Lung (tissue), 12 donors: Measurements from ENCODE around the gene RGS1. TPM values are rescaled to one million over a fixed set of nuclear protein-coding genes. Genes with fewer than 3 reads are reported as not detected.

Experiments used
- ATAC-seq: fragments of 200-7000 bp; cut with Tn5 transposase; one replicate; pipeline ENCODE4 v1.9.1; 2020; ENCODE audit warnings: moderate number of reproducible peaks; ENCODE audit not compliant: insufficient read depth, low FRiP score
- DNase-seq, 3 donors: peaks; one replicate each; pipeline ENCODE4 v3.0.0-alpha.2; 2013 to 2017
- H3K27ac ChIP-seq, 2 donors: one replicate each; pipeline ENCODE4 v1.5.1; 2013; ENCODE audit warnings: mild to moderate bottlenecking in 2 of 2, moderate library complexity in 2 of 2, control low read depth in 1 of 2, inconsistent platforms in 1 of 2, low read depth in 1 of 2, low read length in 1 of 2
- H3K27me3 ChIP-seq, 3 donors: one replicate each; pipeline ENCODE4 v1.5.1; 2013; ENCODE audit warnings: low read length in 2 of 3; ENCODE audit not compliant: control insufficient read depth in 3 of 3, insufficient read depth in 3 of 3
- H3K36me3 ChIP-seq, 4 donors: one replicate each; pipeline ENCODE4 v1.5.1; 2013; ENCODE audit warnings: low read length in 4 of 4, mild to moderate bottlenecking in 1 of 4, moderate library complexity in 1 of 4; ENCODE audit not compliant: control insufficient read depth in 4 of 4, insufficient read depth in 4 of 4
- H3K4me1 ChIP-seq, 5 donors: one replicate each; pipeline ENCODE4 v1.5.1; 2013; ENCODE audit warnings: low read length in 5 of 5, mild to moderate bottlenecking in 2 of 5, moderate library complexity in 1 of 5; ENCODE audit not compliant: control insufficient read depth in 5 of 5, insufficient read depth in 5 of 5
- H3K4me3 ChIP-seq: one replicate; pipeline ENCODE4 v1.5.1; 2013; ENCODE audit warnings: mild to moderate bottlenecking, control low read depth, moderate library complexity
- H3K9ac ChIP-seq, 2 donors: one replicate each; pipeline ENCODE4 v1.5.1; 2013; ENCODE audit warnings: low read length in 2 of 2, control low read depth in 1 of 2; ENCODE audit not compliant: insufficient read depth in 1 of 2
- H3K9me3 ChIP-seq, 4 donors: one replicate each; pipeline ENCODE4 v1.5.1; 2013; ENCODE audit warnings: low read length in 3 of 4, mild to moderate bottlenecking in 1 of 4, moderate library complexity in 1 of 4; ENCODE audit not compliant: control insufficient read depth in 4 of 4, insufficient read depth in 3 of 4
- WGBS, 2 donors: extraction: QIAGEN DNeasy Blood & Tissue Kit; methylation state at CpG; one replicate each; pipeline ENCODE4 v1.1.7; 2013; 5-methylcytosine and 5-hydroxymethylcytosine counted together
- polyA plus RNA-seq, 2 donors: library from polyadenylated mRNA; stranded (reverse); fragments of 200-250 nt; gene quantifications; one replicate each; pipeline ENCODE4 v1.2.1, GENCODE V29; 2013
- total RNA-seq, 2 donors: library from RNA; depleted of rRNA in 1 of 2; stranded (reverse); fragments of >200 nt in 1 of 2; gene quantifications; one replicate each; pipeline ENCODE4 v1.2.1, GENCODE V29; 2014 to 2021
- TF ChIP-seq, protein P1 (sequence below): IDR thresholded peaks from 2 replicates; pipeline ENCODE4 v1.5.1; 2012; ENCODE audit warnings: mild to moderate bottlenecking; ENCODE audit errors: control extremely low read depth, extremely low read depth
- donor health status: control.
- donor health status: control.
- donor health status: Bipolar disorder and iron deficiency.
- donor health status: healthy.
- donor health status: DM: yes; HTN: yes; CAD: no.

The RGS1 gene
- total and polyA plus RNA-seq, 4 donors: 7.3 to 86.6 (median 21.0) TPM

- DNase-seq (peak in 2 of 3 donors; percentile 61 to 81), ATAC-seq (no peak)
- 38 to 63% methylated on average over 1 of the region's 1 CpG for WGBS, 2 donors
- H3K9ac ChIP-seq: no peak overlapping the region
- H3K36me3 ChIP-seq: no peaks in the 10 kb centered on the region
- H3K27ac ChIP-seq: no peak overlapping the region
- H3K27me3 ChIP-seq: no peaks in the 10 kb centered on the region
- H3K4me3 ChIP-seq: no peak overlapping the region
- H3K9me3 ChIP-seq: no peaks in the 10 kb centered on the region
- H3K4me1 ChIP-seq: no peaks in the 10 kb centered on the region
- TF ChIP-seq, protein P1, sequence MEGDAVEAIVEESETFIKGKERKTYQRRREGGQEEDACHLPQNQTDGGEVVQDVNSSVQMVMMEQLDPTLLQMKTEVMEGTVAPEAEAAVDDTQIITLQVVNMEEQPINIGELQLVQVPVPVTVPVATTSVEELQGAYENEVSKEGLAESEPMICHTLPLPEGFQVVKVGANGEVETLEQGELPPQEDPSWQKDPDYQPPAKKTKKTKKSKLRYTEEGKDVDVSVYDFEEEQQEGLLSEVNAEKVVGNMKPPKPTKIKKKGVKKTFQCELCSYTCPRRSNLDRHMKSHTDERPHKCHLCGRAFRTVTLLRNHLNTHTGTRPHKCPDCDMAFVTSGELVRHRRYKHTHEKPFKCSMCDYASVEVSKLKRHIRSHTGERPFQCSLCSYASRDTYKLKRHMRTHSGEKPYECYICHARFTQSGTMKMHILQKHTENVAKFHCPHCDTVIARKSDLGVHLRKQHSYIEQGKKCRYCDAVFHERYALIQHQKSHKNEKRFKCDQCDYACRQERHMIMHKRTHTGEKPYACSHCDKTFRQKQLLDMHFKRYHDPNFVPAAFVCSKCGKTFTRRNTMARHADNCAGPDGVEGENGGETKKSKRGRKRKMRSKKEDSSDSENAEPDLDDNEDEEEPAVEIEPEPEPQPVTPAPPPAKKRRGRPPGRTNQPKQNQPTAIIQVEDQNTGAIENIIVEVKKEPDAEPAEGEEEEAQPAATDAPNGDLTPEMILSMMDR: no peak
Observed at GRCh38 chr1:192584866-192585265, 9.3 kb downstream of the RGS1 start.

DNA sequence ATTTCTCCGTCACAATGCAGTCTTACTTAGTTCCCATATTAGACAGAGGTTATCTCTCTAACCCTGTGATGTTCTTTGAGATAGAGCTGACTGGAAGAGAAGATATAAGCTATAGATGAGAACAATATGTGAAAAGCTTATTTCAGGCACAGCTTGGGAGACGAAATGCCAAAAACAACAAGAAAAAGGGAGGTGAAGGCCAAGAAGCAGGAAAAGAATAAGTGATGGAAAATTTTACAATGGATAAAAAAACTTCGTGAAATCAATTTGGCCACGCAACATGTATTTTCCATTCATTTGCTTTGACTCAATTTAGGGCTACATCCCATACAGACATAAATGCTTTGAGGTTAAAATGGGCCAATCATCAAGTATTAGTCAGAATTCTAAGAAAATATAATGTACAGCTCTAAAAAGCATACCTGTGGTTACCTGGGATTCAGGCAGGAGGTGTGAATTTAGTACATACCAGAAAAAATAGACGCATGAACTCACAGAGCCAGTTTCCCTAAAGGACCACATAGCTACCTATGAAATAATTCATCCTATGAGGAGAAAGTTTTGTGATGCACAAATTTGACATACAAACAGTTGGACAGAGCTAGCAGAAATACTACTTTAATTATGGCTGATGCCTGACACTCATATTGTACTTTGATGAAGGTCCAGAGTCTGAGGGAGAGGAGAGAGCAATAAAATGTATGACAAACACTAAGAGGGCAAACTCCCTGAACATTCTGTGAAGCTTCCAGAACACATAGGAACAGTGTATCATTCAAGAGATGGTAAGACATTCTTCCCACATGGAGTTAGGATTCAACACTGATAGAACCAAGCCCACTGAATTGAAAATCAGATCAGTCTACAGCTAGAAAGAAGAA lies 12.1 kb downstream of the RGS1 start:
- no peaks in the 10 kb centered on the region for H3K4me1 ChIP-seq
- H3K4me3 ChIP-seq: no peak overlapping the region
- DNase-seq (no peak), ATAC-seq (no peak)
- no peaks in the 10 kb centered on the region for H3K9me3 ChIP-seq
- no peak overlapping the region for H3K9ac ChIP-seq
- no peak overlapping the region for H3K27ac ChIP-seq
- H3K36me3 ChIP-seq: no peaks in the 10 kb centered on the region
- TF ChIP-seq, protein P1: no peak
- 88 to 94% methylated on average over 5 of the region's 5 CpGs for WGBS, 2 donors
- no peaks in the 10 kb centered on the region for H3K27me3 ChIP-seq

DNA sequence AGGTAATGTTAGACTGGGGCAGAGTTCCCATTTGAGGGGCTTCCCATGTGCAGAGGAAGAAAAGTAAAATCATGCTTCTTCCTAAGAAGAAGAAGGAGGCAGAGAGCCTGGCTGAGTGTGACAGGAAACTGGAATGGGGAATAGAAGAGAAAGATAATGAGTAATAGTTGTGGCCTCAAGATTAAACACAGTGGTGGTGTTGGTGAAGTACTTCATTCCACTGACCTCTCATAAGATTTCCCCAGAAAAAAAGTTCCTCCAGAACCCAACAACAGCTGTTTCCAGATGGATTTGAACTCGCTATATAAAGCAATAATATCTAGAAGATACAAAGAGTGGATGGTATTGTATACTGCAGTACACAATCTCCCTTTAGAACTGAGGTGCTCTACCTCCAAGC lies 13.0 kb downstream of the RGS1 start:
- no peak for ATAC-seq

More for the DNA sequence above, 13.0 kb downstream of the RGS1 start:
- Histone ChIP-seq H3K4me1 (no peaks in the 10 kb centered on the region), H3K4me3 (no peak overlapping the region), H3K27me3 (no peaks in the 10 kb centered on the region), H3K9ac (no peak overlapping the region), H3K9me3 (no peaks in the 10 kb centered on the region), H3K36me3 (no peaks in the 10 kb centered on the region), H3K27ac (no peak overlapping the region)
- TF ChIP-seq, protein P1: no peak
- no peak for DNase-seq
- 80 to 82% methylated on average over 1 of the region's 1 CpG for WGBS, 2 donors
